GM19238 (cell line): ENCODE data around the gene PDLIM3.
"Not testable (repeated sequence)": the region's sequence is repeated elsewhere in the genome, so short reads cannot be mapped to it uniquely, and the experiment has no call there.

Experiments used
- DNase-seq: peaks from one replicate; pipeline ENCODE4 v3.0.0; 2011; ENCODE audit warnings: low spot score; ENCODE audit not compliant: insufficient read length

PDLIM3 gene

GRCh38 chr4:185534866-185535611, at the start of gene PDLIM3:
Gene PDLIM3, minus strand, starts transcription at chr4:185535507. Its CDS starts 73 bp downstream, at chr4:185535434.
- no peak for DNase-seq

- DNase-seq: no peak
Observed at GRCh38 chr4:185583813-185584212, 48.5 kb upstream of the PDLIM3 start.

GRCh38 chr4:185582651-185583400, 47.5 kb upstream of the PDLIM3 start:
- DNase-seq: no peak

GRCh38 chr4:185580699-185581098, 45.4 kb upstream of the PDLIM3 start:
- DNase-seq: no peak

- no peak for DNase-seq
Observed at GRCh38 chr4:185578284-185578683, 43.0 kb upstream of the PDLIM3 start.

- DNase-seq: no peak
Observed at GRCh38 chr4:185576962-185577950, 41.9 kb upstream of the PDLIM3 start.

GRCh38 chr4:185576314-185576961, 41.1 kb upstream of the PDLIM3 start:
- DNase-seq: no peak

GRCh38 chr4:185573651-185574199, 38.4 kb upstream of the PDLIM3 start:
- no peak for DNase-seq

- no peak for DNase-seq
Observed at GRCh38 chr4:185570727-185571126, 35.4 kb upstream of the PDLIM3 start.

- DNase-seq: no peak
Observed at GRCh38 chr4:185567381-185568376, 32.4 kb upstream of the PDLIM3 start.

- no peak for DNase-seq
Observed at GRCh38 chr4:185566972-185567371, 31.7 kb upstream of the PDLIM3 start.

- no peak for DNase-seq
Observed at GRCh38 chr4:185566425-185566824, 31.1 kb upstream of the PDLIM3 start.

GRCh38 chr4:185565696-185566095, 30.4 kb upstream of the PDLIM3 start:
- no peak for DNase-seq

- no peak for DNase-seq
Observed at GRCh38 chr4:185564349-185564748, 29.0 kb upstream of the PDLIM3 start.

GRCh38 chr4:185562531-185562930, 27.2 kb upstream of the PDLIM3 start:
- DNase-seq: no peak

GRCh38 chr4:185560316-185560715, 25.0 kb upstream of the PDLIM3 start:
- DNase-seq: no peak

GRCh38 chr4:185559915-185560281, 24.6 kb upstream of the PDLIM3 start:
- no peak for DNase-seq

- DNase-seq: not testable (repeated sequence)
Observed at GRCh38 chr4:185559251-185559914, 24.1 kb upstream of the PDLIM3 start.
